Jurkat, Clone E6-1 (cell line): ENCODE measurements around the gene ITGA11.

Experiments
- DNase-seq: peaks from one replicate; pipeline ENCODE4 v3.0.0-alpha.2; 2011; ENCODE audit warnings: low read depth, low spot score
- H3K4me3 ChIP-seq: 2 replicates; pipeline ENCODE4 v1.5.1; 2011; ENCODE audit warnings: mild to moderate bottlenecking, low read length, control low read depth, moderate library complexity

ITGA11 gene

DNA sequence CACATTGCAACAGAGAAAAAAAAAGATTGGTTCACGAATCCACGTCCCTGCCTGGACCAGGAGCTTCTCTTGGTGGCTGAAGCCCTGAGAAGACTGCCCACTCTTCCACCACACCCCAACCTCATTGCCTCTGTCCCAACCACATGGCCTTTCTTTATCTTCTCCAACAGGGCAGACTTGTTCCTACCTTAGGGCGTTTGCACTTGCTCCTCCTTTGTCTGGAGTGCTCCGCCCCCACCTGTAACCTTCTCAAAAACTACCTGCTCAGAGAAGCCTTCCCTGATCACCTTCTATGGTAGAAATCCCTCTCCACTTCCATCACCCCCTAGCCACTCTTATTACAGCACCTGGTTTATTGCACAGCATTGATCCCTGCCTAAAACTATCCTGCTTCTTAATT, 64.7 kb downstream of the ITGA11 start:
- no peak for DNase-seq

DNA sequence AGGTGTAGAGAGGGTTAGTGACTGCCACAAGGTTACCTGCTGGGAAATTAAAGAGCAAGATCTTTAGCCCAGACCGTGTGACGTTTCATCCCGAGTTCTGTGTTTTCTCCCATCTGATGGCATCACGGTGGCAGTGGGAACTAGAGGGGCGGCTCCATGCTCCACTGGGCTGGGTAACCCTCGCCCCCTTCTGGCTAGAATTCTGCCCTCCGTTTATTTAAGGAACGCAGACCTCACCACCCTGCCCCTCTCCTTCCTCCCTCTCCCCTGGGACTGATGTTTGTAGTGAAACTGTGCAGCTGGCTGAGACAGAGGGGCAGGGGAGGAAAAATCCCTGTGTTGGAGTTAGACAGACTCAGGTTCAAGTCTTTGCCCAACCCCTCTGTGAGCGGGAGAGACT, 65.6 kb downstream of the ITGA11 start:
- no peak overlapping the region for H3K4me3 ChIP-seq
- no peak for DNase-seq

More for the DNA sequence above, 64.7 kb downstream of the ITGA11 start:
- H3K4me3 ChIP-seq: no peak overlapping the region

DNA sequence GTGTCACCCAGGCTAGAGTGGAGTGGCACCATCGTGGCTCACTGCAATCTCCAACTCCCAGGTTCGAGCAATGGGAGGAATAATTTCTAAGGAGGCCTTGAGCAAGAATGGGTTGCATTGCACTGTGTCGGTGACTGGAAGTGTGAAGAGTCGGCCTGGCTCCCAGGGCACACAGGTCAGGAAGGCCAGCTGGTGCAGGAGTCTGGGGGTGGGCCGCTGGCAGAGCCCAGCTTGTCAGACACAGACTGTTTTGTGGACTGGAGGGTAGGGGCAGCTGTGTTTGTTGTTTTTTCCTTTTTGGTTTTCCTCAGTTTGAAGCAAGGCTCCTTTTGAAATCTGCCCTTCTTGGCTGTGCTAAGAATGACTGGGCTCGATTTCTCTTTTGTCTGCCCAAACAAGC, 66.2 kb downstream of the ITGA11 start:
- DNase-seq: no peak
- H3K4me3 ChIP-seq: no peak overlapping the region

DNA sequence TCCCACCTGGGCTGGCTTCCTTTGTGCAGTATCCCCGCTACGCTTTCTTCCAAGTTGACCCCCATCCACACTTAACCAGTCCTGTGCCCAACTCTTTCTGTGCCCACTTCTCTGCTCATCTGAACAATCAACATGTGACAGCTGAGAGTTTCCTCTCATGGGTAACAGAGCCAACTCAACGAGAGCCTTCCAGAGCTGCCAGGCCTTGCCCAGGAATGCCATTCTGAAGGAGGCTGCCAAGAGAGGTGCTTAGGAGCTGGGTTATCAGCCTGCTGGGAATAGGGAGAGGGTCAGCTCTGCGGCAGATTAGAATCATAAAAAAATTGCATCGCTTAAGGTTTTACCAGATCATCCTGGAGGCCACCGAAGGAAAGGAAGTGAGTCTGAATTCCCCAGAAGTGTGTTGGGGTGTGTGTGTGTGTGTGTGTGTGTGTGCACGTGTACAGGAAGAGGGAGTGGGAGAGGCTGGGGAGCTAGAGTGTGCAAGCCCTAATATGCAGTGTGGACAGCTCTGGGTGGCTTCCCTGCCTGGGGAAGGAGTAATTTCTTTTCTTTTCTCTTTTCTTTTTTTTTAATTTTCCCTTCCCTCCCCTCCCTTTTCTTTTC, 66.7 kb downstream of the ITGA11 start:
- no peak for DNase-seq
- H3K4me3 ChIP-seq: no peak overlapping the region

DNA sequence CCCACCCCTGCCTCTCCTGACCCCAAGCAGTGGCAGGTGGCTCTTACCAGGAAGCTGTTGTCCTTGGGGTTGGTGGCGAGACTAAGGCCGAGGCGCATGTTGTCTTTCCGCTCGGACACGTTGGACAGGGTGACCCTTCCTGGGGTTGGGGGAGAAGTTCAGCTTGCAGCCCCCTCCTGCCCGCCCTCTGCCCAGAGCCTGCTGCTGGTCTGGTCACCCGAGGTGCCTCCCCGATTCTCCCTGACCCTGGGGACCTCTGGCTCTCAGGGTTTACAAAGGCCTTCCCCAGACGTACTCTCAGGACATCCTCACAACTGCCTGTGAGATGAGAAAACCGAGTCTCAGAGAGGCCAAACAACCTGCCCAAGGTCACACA, 67.3 kb downstream of the ITGA11 start:
- no peak for DNase-seq
- no peak overlapping the region for H3K4me3 ChIP-seq

DNA sequence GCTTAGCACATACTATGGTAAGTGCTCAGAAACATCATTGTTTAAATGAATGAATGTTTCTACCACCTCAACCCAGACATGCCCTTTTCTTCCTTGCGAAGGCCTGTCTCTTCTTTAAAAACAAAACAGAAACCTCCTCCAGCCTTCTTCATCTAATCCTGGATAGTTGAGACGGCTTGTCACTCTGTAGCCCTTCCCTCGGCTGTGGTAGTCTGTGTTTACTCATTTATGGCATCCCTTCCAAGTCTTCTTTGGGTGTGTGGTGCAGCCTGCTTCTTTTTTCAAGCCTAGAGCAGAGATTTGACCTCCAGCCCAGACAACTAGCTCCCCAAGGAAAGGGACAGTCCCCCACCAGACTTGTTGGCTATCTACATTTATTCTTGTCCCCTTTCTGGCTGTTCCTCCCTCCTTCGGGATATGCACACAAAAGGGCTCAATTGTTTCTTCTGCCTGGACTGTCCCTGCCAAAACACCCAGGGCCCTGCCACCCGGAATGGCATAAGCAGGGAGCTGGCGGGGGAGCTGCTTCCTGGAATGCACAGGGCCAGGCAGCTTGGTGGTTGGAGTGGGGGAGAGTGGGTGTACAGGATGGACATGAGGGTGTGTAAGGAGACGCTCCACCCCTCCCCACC, 67.8 kb downstream of the ITGA11 start:
- no peak for DNase-seq
- no peak overlapping the region for H3K4me3 ChIP-seq

DNA sequence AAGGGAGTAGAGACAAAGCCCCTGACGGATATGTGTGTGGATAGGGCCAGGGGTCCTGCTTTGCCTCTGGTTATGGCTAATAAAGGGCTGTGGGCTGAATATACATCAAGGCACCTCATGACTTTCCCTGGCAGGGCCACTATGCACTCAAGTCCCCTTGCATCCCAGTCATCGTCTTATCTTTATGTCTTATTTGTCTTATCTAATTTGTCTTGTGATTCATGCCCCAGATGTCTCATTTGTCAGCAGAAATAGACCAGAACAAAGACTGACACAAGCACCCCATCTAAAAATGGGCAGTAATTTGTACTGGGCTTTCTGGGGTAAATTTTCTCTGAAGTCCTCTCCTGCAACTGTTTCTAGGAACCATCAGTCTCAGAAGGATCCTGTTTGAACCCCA, 68.6 kb downstream of the ITGA11 start:
- no peak overlapping the region for H3K4me3 ChIP-seq
- no peak for DNase-seq

DNA sequence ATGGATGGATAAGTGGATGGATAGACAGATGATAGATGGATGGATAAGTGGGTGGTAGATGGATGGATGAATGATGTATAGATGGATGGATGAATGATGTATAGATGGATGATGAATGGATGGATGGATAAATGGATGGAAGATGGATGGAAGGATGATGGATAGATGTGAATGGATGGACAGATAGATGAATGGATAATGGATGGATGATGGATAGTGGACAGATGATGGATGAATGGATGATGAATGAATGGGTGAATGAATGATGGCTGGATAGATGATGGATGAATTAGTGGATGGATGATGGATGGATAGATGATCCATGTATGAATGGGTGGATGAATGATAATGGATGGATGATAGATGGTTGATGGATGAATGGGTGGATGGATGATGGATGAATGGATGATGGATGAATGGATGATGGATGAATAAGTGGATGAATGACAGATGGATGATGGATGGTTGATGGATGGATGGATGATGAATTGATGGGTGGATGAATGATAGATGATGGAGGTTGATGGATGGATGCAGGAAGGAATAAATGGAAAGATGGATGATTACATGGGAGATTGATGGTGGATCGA, 69.3 kb downstream of the ITGA11 start:
- H3K4me3 ChIP-seq: no peak overlapping the region
- DNase-seq: no peak

DNA sequence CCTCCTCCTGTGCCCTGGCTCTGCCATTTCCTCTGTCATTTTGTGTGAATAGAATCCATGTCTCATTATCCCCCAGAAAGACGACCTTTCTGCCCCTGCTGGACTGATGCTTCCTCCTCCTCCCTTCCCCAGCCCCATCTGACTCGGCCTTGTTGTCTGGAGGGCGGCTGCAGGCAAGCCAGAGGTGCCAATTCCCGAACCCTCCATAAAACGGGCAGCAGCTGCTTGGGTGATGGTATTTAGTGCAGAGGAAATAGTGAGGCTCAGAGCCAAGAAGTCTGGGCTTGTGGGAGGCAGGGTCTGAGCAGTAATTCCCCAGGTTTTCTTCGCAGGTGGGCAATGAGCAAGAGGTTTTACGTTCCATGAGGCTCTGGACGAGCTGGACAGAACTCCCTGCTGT, 71.2 kb downstream of the ITGA11 start:
- no peak for DNase-seq

DNA sequence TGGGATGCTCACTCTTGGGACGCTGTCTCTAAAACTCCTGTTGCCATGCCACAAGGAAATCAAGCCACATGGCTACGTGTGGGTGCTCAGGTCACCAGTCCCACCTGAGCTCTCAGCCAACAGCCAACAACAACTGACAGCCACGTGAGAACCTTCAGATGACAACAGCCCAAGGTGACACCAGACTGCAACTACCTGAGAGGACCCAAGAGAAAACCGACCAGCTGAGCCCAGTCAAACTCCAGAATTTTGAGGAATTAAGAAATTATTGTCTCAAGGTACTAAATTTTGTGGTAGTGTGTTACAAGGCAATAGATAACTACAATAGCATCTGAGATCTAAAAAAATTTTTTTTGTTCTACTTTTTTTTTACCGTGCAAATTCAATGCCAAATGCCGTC, 75.2 kb downstream of the ITGA11 start:
- no peak for DNase-seq
- H3K4me3 ChIP-seq: no peak overlapping the region

More for the DNA sequence above, 71.2 kb downstream of the ITGA11 start:
- H3K4me3 ChIP-seq: no peak overlapping the region

DNA sequence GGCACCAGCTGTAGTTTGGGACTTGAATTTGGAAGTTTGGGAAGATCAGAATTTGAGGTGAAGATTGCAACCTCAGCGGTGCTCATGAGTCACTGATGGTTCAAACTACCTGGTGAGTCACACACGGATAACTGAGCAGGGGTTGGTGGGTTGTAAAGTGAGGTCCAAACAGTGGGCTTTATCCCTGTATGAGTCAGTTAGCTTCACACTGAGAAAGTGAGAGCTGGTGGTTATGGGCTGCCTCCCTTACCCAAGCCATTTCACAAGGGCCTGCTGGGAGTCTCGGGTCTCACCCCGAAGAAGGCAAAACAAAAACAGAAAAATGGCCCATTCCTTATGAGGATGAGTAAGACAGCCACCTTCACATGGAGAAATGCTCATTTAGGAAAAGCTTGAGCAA, 77.0 kb downstream of the ITGA11 start:
- DNase-seq: no peak

DNA sequence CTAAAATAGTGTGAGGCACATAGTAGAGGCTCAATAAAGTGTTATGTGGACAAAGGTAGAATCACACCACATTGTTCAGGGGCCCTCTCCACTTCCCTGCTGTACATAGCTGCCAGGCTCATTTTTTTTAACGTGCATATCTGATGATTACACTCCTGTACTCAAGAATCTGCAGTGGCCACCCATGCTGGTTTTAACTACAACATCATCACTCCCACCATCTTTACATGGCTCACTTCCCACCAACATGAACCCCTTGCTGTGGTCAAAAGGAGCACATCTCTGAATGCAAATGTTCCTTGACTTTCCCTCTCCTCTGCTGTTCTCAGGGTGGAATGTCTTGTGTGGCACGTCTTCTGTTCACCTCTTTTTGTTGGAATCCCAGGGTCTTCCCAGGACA, 77.7 kb downstream of the ITGA11 start:
- no peak overlapping the region for H3K4me3 ChIP-seq
- DNase-seq: no peak

More for the DNA sequence above, 77.0 kb downstream of the ITGA11 start:
- no peak overlapping the region for H3K4me3 ChIP-seq

DNA sequence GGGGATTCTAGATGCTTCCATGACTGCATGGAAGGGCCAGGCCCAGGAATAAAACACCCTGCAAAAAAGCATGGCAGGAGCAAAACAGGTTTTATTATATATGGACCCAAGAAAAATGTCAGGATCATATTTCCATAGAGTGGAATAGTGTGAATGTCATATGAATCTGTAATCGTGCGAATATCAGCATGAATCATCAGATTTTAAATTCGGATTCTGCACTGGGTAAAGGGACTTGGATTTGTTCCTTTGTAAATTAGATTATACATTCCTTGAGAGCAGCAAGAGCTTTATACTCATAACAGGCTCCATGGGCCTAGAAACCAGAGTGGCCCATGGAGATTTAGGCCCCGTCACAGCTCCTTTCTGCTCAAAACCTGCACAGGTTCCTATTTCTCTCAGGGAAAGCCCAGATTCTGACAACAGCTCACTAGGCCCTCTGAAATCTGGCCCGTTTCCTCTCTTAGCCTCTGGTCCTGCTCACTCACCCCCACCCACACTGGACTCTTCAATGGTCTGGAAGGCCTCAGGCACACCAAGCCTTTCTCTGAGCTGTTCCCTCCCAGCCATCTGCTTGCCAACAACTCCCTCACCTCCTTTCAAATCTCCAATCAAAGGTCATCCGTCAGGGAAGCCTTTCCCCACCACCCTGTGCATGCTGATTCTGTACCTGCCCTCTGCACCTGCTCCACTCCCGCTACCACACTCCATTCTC, 78.4 kb downstream of the ITGA11 start:
- H3K4me3 ChIP-seq: no peak overlapping the region

DNA sequence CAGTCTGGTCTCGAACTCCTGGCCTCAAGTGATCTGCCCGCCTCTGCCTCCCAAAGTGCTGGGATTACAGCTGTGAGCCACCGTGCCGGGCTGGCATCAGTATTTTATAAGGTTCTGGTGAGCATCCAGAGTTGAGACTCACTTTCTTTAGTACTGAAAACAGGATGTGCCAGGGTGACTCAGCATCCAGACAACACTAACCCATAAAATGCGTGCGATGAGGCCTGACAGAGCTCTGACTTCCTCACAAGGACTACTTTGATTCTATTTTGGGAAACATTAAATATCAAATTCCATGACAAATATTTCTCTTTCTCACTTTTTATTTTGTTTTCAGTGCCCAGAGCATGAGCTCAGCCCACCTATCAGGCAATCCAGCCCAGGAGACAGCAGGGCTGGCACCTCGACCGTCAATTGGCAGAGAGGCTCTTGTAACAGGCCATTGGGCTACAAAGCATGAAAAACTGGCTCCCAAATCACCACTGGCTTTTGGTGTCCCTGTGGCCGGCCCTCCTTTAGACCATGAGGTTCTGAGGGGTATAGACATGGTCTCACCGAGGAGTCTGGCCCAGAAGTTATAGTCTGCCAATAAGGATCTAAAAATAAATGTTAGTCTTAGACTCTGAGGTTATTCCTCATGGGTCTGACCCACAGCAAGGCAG, 79.4 kb downstream of the ITGA11 start:
- H3K4me3 ChIP-seq: no peak overlapping the region
- no peak for DNase-seq

More for the DNA sequence above, 78.4 kb downstream of the ITGA11 start:
- DNase-seq: no peak

DNA sequence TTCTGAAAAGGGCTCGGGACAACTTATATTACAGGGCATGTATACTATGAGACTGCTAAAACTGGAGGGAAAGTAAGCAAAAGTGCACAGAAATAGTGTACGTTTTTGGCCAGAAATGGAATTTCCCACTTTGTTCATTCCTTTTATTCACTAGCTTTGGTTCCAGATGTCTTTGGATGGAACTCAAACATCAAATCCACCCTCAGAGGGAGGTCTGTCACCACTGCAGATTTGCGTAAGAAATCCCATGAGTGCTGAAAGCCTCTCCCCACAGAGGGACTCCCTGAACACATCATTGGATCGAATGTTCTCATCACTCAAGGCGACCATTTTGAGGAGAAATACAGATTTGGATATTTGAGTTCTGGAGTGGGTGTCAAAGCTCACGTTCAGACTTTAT, 82.8 kb downstream of the ITGA11 start:
- H3K4me3 ChIP-seq: no peak overlapping the region
- DNase-seq: no peak

DNA sequence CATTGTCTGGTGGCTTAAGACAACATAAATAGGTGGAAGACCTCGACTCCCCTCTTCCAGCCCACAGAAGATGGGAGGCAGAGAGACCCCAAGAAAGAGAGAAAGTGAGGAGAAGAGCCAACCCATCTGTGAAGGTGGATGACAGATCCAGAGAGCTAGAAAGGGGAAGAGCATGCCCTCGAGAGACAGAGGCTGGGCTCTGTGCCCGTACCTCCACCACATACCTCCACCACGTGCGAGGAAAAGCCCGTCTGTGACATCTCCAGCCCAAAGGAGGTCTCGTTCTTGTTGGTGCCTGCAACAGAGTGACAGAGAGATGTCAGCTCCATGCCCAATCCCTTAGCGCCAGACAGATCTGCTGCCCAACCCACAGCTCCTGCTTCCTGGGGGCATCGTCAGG, 83.4 kb downstream of the ITGA11 start:
- no peak for DNase-seq
- no peak overlapping the region for H3K4me3 ChIP-seq

DNA sequence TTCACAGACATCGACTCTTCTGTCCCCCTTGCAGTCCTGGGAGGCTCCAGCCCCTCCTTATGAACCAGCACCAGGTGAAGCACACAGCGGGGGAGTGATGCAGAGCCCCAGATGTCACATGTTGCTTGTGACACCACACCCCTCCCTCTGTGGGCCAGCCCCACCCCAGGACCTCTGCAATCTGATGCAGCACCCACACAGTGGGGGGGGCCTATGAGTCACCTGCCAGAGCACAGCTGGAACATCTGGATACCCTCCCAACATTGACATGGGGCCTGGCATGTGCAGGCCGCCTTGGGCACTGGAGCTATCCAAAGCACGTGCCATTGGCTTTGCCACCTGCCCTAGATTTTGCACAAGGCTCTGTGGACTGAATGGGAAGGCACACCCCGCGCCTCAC, 83.9 kb downstream of the ITGA11 start:
- no peak overlapping the region for H3K4me3 ChIP-seq
- no peak for DNase-seq

DNA sequence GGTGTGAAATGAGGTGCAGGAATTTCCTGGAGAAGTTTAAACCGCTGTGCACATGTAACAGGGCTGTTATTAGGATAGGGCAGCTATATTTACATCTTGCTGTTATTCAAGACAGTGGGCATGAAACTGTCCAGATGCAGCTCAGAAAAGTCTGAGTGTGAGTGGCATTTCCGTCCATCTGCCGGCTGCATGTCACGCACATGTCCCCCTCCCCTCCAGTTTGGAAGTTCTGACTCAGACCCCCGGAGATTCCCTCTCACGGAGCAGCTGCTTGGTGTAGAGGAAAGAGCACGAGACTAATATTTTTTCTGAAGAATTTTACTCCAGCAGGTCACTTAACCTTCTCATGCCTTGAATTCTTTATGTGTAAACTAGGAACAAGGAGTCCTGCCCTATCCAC, 84.6 kb downstream of the ITGA11 start:
- no peak overlapping the region for H3K4me3 ChIP-seq
- no peak for DNase-seq

DNA sequence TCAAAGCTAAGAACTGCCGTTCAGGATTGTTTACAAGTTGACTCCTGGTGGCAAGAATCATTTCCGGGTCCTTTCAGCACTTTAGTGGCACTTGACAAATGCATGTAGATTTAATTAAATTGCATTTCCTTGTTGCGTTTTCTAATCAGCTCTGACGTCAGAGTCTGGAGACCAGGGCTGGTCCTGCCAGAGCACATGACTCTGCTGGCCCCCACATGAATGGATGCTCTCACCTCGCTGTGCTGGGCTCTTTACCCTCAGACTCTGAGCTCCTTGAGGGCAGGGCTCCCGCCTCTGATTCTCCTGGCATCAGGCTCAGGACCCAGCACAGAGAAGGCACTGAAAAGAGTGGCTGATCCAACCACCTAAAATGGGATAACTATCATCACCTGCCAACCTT, 85.0 kb downstream of the ITGA11 start:
- no peak overlapping the region for H3K4me3 ChIP-seq
- DNase-seq: no peak

DNA sequence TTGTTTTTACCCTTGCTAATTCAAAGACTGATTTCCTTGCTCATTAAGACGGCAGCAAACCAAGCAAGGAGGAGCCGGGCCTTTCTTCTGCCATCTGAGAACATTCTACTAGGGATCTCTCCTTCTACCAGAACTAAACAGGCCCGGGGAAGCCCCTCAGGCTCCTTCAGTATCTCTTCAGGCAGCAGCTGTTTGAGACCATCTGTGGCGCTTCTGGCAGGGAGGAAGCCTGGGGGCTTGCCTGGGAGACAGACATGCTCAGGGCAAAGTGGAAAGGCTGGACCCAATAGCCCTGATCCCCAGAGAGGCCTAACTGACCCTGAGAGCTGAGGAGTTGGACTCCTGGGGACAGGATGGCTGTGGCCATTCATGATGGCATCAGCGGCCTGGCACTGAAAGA, 86.5 kb downstream of the ITGA11 start:
- H3K4me3 ChIP-seq: no peak overlapping the region
- DNase-seq: no peak
